Activated T-cell treated with anti-CD3 and anti-CD28 coated beads, Interleukin-2, amount 50 U/mL, for 48 hours (primary cell): Measurements from ENCODE around the gene PIGK.
"Not testable (repeated sequence)": the region's sequence is repeated elsewhere in the genome, so short reads cannot be mapped to it uniquely, and the experiment has no call there.

Experiments
- DNase-seq, 2 experiments: peaks; one replicate each; pipeline ENCODE4 v3.0.0-alpha.2; 2020

Gene PIGK

DNA sequence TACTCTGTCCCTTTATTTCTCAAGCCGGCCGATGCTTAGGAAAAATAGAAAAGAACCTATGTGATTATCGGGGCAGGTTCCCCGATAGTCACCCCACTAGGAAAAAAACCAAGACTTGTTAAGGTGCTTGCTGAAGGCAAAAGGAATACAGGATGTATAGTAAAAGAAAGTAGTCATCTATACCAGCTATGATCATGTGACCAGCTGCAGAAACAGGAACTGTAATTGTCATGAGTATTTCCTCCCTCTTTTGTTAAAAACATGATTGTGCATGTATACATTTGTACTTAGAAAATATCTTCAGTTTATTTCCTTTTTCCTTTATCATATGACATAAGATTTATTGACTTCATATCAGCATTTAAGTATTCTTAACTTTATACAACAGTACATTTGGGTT lies 30.5 kb downstream of the PIGK start:
- DNase-seq, result no peak

DNA sequence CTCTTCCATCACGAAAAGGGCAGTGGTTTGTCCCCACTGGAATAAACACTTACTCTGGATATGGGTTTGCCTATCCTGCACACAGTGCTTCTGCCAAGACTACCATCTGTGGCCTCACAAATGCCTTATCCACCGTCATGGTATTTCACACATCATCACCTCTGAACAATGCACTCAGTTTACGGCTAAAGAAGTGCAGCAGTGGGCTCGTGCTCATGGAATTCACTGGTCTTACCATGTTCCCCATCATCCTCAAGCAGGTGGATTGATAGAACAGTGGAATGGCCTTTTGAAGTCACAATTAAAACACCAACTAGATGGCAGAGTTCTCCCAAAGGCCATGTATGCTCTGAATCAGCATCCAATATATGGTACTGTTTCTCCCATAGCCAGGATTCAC lies 32.3 kb downstream of the PIGK start:
- not testable (repeated sequence) for DNase-seq

DNA sequence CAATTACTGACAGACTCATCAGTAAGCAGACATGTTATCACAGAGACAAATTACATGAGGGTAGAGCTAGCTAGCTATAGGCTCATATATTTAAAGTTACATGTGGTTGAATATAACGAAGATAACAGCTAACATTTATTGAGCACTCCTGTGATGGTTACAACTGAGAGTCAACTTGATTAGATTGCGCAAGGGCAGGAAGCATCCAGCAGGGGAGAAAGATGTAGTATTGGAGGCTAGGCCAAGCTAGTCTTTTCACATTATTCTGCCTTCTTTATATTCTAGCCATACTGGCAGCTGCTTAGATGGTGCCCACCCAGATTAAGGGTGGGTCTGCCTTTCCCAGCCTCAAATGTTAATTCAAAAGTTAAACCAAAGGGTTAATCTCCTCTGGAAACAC lies 37.1 kb downstream of the PIGK start:
- DNase-seq, result no peak

DNA sequence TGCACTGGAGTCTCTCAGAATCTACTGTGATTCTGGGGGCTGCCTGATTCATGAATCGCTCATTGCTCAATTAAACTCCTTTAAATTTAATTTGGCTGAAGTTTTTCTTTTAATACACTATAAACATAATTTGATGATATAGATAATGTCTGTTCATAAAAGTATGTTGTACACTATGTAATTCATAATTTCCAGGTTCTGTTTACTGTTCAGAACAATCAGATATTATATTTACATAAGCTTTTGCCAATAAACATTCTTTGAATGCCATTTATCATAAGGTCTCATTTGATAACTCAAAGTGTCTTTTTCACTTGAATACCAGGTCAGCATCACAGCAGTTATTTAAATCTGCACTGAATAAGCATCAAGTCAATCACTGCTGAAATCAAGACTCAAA lies 39.6 kb downstream of the PIGK start:
- no peak for DNase-seq

DNA sequence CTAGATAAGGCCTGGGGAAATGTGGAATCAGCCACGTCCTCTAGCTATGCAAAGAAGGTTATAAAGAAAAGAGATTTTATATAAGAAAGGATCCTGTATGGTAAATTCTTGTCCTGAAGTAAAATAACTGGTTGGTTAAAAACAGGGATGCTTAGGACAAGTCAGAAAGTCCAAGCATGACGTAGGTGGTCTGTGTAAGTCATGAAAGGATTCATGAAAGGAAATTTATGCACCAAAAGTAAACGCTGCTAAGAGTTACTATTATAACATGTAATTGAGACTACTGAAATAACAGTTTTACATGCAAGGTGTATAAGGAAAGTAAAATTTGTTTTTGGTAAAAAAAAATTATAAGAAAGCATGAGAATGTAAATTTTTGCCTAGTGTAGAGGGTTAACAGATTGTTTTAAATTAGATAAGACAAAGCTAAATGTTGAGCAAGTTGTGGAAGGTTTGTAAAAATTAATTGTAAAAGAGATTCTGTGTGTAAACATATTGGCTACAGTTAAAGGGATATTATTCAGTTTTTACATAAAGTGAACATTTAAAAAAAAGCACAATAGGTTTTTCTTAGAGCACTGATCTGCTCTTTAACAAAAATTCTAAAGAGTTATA lies 43.9 kb downstream of the PIGK start:
- no peak for DNase-seq

DNA sequence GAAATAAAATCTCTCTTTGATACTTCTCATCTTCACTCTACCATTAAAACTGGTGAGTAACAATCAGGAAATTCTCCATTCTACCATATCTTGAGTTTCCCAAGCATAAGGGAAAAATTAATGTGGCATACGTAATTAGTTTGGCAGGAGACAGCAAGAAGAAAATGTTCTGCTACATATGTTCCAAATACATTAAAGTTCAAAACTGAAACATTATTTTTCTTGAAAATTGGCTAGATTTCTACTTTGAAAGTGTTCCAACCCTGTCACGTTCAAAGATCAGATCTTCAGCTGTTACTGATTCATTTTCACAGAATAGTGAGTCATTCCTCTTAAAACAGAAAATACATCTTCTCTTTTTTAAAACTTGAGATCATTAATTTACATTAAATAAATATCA lies 48.5 kb downstream of the PIGK start:
- DNase-seq, result no peak

DNA sequence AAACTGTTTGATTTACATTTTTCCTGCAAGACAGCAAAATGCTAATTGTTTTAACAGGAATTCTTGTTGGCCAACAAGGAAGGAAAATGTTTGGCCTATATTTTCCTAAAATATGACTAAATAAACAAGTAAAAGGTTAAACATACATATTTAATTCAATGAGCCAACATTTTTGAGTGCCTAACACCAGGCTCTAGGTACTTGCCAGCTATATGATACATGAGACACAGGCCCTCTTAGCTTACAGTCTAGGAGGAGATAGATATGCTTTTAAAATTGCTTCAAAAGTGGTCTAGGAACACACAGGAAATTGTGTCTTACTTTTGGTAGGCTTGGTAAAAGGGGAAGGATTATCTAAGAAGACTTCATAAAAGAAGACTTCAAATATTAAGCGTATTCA lies 50.9 kb downstream of the PIGK start:
- DNase-seq, result no peak

DNA sequence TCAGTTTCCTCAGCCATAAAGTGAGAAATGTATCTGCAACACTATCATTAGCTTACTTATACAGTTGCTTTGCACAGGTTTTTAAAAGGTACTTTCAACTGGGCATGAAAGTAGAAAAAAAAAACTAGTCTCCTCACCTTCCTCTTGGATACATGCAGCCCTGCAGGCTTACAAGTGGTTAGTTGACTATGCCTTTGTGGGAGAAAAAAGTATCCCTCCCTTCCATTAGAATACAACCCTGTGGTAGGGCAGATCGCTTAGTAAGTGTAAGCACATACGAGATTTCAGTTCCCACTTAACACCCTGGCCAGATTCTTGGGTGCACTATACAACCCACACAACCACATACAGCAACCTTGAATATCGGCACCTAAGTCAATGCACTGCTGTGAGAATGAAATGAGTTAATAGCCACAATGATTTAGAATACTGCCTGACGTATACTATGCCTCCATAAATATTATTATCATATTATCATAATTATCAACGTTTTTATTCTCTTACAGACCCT lies 54.7 kb downstream of the PIGK start:
- no peak for DNase-seq

DNA sequence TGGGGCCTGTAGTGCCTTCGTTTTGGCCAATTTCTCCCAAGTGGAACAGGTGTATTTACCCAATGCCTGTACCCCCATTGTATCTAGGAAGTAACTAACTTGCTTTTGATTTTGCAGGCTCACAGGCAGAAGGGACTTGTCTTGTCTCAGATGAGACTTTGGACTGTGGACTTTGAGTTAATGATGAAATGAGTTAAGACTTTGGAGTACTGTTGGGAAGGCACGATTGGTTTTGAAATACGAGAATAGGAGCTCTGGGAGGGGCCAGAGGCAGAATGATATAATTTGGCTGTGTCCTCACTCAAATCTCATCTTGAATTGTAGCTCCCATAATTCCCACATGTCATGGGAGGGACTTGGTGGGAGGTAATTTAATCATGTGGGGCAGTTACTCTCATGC lies 59.5 kb downstream of the PIGK start:
- not testable (repeated sequence) for DNase-seq

DNA sequence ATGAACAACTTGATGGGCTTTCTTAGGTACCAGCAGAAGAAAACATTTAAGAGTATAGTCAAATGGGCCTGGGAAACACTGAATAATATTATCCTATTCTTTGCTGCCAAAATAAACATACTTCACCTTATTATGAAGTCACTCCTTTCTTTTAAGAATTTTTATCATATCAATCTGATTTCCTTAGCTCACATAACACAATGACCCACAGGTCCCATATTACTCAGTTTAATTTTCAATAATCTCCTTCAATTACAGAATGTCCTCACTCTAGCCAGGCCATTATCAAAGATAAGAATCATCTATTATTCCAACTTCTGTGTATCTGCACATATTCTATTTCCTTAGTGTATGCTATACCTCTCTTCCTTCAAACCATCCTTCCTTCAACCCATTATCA lies 63.0 kb downstream of the PIGK start:
- DNase-seq, result no peak

DNA sequence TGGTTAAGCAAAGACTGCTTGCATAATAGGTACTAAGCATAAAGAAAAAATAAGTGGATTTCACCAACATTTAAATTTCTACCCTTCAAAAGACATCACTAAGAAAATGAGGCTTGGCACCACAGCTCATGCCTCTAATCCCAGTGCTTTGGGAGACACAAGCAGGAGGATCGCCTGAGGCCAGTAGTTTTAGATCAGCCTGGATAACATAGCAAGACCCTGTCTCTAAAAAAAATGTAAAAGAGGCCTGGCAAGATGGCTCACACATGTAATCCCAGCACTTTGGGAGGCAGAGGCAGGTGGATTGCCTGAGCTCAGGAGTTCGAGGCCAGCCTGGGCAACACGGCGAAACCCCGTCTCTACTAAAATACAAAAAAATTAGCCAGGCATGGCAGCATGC lies 73.0 kb downstream of the PIGK start:
- no peak for DNase-seq

DNA sequence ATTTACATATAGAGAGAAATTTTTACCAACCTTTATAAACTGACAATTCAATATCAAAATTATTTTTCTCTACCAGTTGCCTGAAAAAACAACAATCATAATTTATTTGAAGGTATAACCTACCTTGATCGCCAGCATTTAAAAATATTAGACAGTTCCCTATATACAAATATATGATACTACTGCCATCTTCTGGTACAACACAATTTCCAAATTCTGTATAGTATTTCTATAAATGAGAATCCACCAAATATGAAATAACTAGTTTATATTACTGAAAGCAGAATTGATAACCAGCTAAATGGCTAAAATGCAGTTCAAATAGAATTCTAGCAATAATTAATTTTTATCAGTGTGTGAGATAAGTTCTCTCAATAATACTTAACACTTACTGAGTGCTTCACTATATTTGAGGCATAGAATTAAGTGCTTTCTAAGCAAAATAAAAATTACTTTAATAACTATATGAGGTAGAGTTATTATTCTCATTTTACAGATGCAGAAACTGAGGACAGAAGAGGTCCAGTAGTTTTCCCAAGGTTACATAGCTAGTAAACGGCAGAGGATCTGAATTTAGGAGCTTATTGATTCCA lies 75.6 kb downstream of the PIGK start:
- no peak for DNase-seq

DNA sequence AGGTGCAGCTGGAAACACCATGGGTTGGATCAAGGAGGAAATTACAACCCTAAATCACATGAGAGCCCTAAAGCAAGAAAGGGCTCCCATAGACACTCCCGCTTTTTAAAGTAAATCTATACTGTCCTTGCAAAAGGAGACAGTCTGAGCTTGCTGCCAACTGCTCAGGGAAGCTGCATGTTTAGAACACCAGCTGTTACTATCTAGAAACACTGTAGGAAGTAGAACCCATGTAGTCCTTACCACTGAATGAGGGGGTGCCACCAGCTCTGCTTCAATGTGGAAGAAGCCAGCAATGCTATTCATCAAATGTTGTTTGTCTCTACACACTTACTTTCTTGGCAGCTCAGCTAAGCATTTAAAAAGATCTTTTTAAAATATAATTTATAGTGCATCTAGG lies 79.8 kb downstream of the PIGK start:
- no peak for DNase-seq

DNA sequence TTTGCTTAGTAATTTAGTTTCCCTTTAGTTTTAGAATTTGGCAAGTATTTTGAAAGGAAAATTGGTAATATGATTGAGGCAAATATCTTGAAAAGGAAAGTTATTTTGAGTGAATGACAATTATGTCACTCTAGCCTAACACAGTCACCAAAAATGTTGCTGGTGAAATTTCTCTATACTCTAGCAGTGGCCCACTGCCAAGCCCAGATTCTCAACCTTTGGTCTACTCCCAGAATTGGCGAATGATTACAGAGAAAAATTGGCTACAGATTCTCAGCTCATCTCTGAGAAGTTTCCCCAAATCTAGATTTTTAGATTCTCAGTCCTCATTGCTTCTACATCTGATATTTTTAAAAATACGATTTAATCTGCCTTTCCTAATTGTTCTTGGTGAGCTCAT lies 84.9 kb downstream of the PIGK start:
- DNase-seq, result no peak

DNA sequence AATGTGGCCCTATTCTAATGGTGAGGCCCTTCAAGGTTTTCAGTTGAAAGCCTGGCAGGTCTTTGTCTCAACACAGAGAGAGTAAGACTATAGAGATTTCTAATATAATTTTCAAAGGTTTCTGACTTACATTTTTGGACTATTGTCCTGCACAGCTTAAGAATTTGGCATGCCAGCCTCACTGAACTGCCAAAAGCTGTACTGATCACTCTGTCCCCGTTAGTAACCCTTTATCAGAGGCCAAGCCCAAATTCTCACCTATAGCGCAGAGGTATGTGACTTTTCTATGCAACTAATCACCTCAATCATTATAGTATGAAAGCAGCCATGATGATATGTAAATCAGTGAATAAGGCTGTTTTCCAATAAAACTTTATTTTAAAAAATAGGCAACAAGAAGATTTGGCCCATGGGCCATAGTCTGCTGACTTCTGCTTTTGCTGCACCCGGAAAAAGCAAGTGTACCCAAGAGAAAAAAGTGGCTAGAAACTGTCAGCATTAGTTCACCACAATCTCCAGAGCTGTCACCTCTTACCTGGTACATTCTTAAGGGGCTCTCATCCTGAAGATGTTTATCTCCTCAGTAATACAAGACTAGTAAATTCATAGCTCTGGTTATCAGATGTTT lies 85.4 kb downstream of the PIGK start:
- DNase-seq, result no peak

DNA sequence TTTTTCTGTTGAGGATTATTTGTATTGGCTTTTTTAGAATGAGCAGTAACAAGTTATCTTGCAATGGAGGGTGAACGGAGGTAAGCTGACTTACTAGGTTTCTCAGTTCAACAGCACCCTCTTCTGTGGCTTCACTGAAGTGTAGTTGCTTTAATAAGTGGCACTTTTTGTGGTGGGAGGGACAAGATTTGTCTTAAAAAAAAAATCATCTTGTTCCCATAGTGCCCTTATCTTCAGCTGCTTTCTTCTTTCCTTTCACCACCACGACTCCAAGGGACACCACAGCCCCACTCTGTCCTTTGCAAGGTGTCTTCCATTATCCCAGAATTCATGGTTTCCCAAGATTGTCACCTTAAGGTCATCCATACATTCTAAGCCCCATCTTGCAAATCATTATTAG lies 92.9 kb downstream of the PIGK start:
- no peak for DNase-seq

DNA sequence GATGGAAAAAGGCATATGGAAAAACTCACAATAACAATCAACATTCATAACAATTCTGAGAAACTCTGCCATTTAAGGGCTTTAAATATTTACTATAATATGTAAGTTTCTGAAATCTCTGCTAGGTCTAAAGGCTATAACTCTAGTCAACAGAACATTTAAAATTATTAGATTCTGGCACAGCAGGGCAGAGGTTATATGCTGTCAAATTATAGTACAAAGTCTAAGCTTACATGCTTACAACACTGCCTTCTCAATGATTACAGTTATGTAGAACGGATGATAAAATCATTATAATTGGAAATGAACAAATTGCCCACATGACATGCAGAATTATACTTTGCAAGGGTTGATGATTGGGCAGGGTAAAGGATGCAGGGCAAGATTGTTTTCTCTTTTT lies 97.7 kb downstream of the PIGK start:
- DNase-seq, result no peak

DNA sequence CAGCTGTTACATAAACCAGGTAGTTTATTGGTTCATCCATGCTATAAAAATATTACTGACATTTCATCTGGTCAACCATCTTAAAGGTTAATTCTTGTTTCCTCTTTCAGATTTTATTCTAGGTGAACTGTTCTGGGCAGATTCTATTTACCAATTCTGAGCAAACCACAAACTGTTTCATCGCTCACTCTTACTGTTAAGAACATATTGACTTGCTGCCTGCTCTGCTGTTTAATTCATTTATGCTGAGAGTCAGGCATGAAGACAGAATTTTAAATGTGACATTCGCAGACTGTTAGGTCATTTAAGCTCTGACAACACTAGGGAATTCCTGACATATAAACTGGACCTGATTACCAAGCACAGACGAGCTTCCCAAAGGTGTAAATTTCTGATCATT lies 98.3 kb downstream of the PIGK start:
- no peak for DNase-seq

DNA sequence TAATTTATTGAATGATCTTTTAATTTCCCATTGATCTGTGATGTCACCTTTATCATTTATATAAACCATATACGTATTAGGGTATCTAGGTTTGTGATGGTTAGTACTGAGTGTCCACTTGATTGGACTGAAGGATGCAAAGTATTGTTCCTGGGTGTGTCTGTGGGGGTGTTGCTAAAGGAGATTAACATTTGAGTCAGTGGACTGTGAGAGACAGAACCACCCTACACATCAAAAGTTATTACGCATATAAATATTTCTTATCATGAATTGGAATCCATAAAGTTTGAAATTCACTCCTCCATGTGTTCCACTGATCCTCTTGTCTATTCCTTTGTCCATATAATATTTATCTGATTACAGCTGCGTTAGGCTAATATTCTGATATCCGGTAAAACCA lies 100.5 kb downstream of the PIGK start:
- no peak for DNase-seq

DNA sequence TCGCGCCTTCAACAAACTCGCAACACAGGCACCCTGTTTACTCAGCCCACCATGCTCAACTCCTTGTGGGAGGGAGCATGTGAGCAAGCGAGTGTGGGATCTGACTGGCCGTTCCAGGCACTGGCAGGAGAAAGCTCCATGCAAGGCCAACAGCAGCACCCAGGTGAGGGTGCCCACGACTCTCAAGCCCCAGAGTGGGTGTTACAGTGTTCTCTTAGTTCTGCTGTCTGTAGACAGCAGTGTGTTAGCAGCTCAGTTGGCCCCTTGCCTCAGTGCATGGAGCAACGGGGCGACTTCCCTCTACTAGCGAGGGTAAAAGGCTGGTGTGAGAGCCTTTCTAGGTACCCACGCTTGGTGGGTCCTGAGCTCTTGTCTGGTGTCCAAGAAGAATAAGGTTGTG lies 114.6 kb downstream of the PIGK start:
- DNase-seq, result no peak

DNA sequence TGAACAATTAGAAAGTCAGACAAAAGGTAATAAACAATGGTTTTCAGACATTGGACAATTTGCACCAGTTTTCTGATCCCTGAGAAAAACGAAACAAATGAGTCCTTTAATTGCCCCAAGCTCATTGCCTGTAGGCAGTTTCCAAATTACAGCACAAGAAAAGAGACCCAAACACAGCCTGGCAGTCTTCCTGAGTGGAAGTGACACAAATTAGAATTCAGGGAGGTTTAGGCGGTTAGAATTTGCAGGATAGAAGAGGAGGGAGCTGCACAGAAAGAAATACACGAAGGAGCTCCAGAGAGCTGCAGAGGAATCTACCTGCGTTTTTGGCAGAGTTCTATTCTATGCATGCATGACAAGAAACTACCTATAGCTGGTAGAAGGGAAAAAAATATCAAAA lies 115.7 kb downstream of the PIGK start:
- DNase-seq, result no peak

DNA sequence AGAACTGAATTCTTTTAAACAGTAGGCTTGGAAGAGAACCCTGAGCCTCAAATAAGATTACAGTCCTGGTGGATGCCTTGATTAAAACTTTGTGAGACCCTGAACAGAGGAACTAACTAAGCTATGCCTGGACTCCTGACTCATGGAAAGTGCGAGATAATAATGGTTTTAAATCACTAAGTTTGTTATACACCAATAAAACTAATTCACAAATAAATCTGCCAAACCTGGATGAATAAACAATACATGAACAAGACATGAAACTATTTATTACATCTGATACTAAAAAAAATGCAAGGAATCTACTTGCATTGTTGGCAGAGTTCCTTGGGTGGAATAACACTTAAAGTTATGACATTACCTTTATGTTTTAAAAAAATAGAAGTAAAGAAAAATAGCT lies 118.4 kb downstream of the PIGK start:
- DNase-seq, result no peak

DNA sequence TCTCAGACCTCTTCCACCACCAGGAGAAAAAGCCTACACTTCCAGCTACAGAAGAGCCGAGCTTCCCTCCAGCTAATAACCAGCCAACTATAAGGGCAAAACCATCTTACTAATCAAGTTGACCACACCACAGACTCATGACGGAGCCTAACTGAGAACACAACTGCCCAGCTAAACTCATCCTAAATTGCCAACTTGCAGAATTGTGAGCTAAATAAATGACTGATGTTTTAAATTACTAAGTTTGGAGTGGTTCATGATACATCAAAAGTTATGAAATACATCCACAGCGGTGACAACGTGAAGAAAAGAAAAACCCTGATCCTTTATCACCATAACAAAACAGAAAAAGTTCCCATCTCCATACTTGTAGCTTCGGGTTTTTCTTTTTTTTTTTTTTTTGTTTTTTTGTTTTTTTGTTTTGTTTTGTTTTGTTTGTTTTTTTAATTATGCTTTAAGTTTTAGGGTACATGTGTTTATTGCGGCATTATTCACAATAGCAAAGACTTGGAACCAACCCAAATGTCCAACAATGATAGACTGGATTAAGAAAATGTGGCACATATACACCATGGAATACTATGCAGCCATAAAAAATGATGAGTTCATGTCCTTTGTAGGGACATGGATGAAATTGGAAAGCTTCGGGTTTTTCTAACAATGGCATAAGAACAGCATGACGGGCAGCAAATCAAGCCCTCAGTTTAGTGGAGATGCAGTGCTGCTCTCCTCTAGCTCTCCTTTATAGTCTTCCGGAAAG lies 122.6 kb downstream of the PIGK start:
- no peak for DNase-seq

DNA sequence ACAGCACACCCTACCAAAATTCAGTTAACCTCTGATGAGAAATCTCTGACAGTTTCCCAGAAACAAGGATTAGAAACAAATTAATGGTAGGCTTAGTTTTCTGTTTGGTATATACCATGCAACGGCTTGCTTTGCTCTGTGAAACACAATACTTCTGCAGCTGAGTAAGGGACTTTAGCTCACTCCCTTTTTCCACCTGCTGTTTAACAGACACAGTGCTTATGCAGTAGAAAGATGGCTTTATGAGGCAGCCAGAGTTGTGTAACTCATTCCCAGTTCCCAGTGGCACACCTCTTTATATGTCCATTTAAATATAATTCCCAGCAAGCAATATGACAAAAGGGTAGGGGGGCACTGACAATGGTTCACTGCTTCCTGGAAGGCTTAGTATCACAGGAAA lies 124.0 kb downstream of the PIGK start:
- DNase-seq, result no peak
